Ovary (tissue), 3 donors: ENCODE measurements around the gene MRTFA.

Experiments used
- CTCF ChIP-seq, 3 donors: fragments of 450-650 bp in 2 of 3; fragments of 200-600 bp in 1 of 3; IDR thresholded peaks; one replicate each; pipeline versions ENCODE4 v1.5.1 to v1.8.0; 2016 to 2022; ENCODE audit warnings: antibody characterized with exemption in 3 of 3, mild to moderate bottlenecking in 1 of 3
- POLR2A ChIP-seq: fragments of 450-650 bp; IDR thresholded peaks from one replicate; pipeline ENCODE4 v1.6.1; 2017; ENCODE audit warnings: antibody characterized with exemption, mild to moderate bottlenecking, moderate library complexity
- donor health status: DM: no; HTN: no; CAD: no.

GRCh38 chr22:40416636-40417035 lies 219.9 kb downstream of the MRTFA start:
- TF ChIP-seq CTCF (IDR thresholded peaks at IDR 0.05): no peak
- TF ChIP-seq POLR2A: no peak
